GM19372 (cell line): ENCODE data around the gene BCO2.

ENCODE experiments used
- ATAC-seq: cut with Tn5 transposase; IDR thresholded peaks from one replicate; pipeline ENCODE4 v1.9.1; 2021; ENCODE audit warnings: mild to moderate bottlenecking, low read depth, moderate library complexity; ENCODE audit not compliant: unreplicated experiment

Gene BCO2

GRCh38 chr11:112241486-112241885, 66.2 kb downstream of the BCO2 start:
- ATAC-seq: no peak

- ATAC-seq: no peak
These were observed 71.9 kb downstream of the BCO2 start for GRCh38 chr11:112247201-112247600.

GRCh38 chr11:112248201-112248600, 72.9 kb downstream of the BCO2 start:
- ATAC-seq: no peak

- no peak for ATAC-seq
These were observed 74.7 kb downstream of the BCO2 start for GRCh38 chr11:112249871-112250610.

GRCh38 chr11:112253605-112254242, 78.4 kb downstream of the BCO2 start:
- ATAC-seq: no peak

GRCh38 chr11:112255067-112255720, 79.9 kb downstream of the BCO2 start:
- ATAC-seq: no peak

GRCh38 chr11:112260490-112260889, 85.2 kb downstream of the BCO2 start, which contains the start of gene PLET1:
PLET1 (minus strand) TSS chr11:112260860; CDS start chr11:112260589, 271 bp downstream.
- no peak for ATAC-seq

- ATAC-seq: no peak
These were observed 90.5 kb downstream of the BCO2 start for GRCh38 chr11:112265659-112266409.

- no peak for ATAC-seq
These were observed 91.1 kb downstream of the BCO2 start for GRCh38 chr11:112266410-112266778.

- no peak for ATAC-seq
These were observed 91.9 kb downstream of the BCO2 start for GRCh38 chr11:112267188-112267591.

GRCh38 chr11:112268406-112268805, 93.1 kb downstream of the BCO2 start:
- ATAC-seq: no peak
